Activated CD8-positive, alpha-beta memory T cell treated with anti-CD3 and anti-CD28 coated beads, Interleukin-2, amount 50 U/mL, for 1 hour (primary cell): ENCODE results near the gene RPL19.
A peak's percentile ranks its signal among the peaks of the same experiment; 100 is the strongest.

Experiments used
- DNase-seq: peaks from one replicate; pipeline ENCODE4 v3.0.0-alpha.2; 2020; ENCODE audit errors: extremely low read depth

RPL19 gene

DNA sequence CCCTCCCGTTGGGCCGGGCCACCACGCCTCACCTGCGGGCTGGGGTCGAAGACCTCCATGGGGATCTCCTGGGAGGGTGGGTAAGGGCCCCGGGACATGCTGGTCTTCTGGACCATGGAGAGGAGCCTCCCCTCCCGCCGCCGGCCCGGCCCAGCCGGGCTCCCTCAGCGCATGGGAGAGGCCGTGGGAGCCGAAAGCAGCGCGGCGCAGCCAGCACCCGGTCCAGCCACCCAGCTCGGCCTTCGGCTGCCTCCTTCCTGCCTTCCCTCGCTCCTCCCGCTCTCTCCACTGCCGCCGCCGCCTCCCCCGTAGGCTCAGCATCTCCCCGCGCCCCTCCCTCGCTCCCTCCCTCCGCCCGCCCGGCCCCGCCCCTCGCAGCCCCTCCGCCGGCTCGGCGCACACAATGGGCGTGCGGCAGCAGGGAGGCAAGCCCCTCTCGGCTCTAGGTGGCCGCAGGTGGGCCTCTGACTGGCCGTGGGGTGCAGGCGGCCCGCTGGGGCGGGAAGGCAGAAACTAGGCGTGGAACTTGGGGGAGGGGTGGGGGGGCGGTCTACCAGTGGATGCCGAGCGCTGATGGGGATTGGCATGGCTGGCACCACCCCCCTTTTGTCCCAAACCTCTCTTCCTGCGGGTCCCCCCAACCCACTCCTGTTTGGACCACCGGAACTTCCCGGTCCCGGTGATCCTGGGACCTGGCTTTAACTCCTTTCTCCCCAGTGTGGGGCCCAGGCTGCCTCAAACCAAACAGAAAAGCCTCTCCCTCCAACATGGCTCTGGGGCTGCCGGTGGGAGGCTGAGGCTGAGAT is 2.5 kb upstream of the RPL19 start, which contains the start of gene CACNB1:
Gene CACNB1, minus strand, starts transcription at position 290 of the 806 bp plus-strand sequence. Its CDS starts 174 bp downstream, at position 116.
- DNase-seq, result no peak

GRCh38 chr17:39198186-39198566 is 1.9 kb upstream of the RPL19 start:
- DNase-seq, result no peak

GRCh38 chr17:39199820-39200069 is 338 bp upstream of the RPL19 start:
- DNase-seq, result peak; percentile 85

DNA sequence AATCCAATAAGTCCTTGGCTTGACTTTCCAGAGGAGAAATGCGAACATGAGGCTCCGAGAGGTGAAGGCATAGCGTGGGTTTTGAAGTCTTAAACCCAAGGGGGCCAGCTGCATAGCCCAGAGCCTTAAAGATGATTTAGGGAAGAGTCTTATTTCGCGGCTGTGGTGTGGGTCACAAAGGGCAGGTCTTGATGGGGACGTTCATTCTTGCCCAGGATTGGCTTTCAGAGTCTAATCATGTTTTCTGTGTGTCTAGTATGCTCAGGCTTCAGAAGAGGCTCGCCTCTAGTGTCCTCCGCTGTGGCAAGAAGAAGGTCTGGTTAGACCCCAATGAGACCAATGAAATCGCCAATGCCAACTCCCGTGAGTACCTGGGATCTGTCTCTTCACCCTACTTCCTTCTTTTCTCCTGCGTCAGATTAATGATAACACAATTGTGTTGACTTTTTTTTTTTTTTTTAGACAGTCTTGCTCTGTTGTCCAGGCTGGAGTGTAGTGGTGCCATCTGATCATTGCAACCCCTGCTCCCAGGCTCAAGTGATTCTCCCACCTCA is 951 bp downstream of the RPL19 start:
- no peak for DNase-seq

DNA sequence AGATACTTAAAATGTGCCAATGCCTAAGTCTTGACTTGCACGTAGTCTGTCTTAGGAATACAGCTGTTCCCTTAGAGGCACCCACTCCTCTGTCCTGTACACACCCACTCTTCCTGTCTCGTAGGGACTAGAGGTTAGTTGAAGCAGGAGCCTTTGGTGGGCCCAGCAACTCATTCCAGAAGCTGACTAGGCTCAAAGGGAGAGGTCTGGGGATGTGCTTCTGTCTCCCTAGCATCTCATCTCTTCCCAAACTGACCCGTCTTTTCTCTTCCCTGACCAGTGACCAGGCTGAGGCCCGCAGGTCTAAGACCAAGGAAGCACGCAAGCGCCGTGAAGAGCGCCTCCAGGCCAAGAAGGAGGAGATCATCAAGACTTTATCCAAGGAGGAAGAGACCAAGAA is 4.2 kb downstream of the RPL19 start:
- DNase-seq, result no peak

DNA sequence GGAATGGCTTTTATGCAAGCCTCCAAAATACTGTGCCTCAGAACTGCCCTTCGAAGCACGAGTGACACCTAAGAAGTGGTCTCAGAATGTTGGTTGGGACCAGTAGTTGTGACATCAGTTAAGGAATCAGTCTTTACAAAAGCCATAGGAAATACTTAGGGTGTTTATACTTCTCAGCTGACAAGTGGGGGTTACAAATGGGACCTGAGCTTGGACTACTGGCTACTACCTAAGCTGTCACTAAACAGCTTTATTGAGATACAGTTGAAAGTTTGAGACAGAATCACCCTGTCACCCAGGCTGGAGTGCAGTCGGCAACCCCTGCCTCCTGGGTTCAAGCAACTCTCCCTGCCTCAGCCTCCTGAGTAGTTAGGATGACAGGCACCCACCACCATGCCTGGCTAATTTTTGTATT is 5.0 kb downstream of the RPL19 start:
- DNase-seq, result no peak

DNA sequence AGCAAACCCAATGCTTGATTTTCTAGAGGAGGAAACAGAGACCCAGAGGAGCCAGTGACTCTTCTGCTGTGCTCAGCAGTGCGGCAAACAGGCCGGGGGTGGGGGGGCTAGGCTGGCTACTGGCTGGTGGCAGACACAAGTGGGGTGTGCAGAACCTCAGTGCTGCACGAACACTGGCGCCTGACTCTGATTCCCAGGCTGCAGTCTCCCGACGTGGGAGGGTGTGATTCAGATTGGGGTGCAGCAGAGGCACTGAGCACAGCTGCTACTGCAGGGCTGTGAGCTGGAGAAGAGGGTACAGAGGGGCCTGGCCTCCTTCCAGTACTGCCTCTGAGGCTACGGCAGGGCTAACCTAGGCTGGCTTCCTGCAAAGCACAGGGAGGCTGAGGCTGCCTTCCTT is 8.1 kb downstream of the RPL19 start:
- no peak for DNase-seq

DNA sequence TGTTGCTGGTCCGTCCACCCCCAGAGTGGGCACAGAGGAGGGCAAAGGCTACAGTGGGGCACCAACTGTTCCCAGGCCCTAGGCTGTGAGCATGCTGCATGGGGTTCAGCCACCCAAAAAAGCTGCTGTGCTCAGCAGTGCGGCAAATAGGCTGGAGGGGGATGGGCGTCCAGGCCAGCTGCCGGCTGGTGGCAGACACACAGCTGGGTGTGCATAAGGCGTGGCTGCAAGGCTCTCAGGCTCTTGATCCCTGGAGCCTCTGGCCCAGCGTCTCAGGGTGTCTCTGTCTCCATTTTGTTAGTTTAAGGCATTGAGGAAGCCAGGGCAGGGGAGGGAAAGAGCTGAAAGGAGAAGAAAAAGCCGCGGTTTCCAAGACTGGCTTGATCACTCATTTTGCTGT is 8.8 kb downstream of the RPL19 start:
- no peak for DNase-seq

- peak; percentile 68 for DNase-seq
These were observed 9.4 kb downstream of the RPL19 start for GRCh38 chr17:39209317-39210092.

- DNase-seq, result no peak
These were observed 10.0 kb downstream of the RPL19 start for GRCh38 chr17:39210093-39210434.

DNA sequence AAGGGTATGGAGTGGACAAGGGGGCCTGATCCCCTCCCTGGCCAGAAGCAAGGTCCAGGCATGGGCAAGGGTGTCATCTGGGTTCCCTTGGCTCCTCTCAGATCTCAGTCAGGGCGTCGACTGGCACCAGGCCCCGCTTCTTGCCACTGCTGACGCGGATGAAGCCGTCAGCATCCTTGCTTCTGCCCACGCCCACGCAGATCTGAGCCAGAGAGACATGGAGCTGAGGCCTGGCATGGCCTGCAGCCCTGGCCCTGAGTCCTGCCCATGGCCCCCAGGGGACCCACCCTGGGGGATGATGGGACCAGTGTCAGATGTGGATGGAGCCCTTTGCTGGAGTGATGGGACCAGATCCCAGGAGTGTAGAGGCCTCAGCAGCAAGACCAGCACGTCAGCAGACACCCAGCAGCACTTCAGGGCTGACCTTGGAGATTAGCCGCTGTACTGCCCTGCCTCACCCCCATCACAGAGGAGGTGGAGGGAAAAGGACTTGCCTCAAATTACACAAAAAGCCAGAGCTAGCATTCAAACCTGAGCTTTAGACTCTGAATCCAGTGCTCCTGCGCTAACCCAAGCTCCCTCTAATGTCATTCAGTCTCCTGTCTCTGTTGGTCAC is 12.2 kb downstream of the RPL19 start:
- no peak for DNase-seq

DNA sequence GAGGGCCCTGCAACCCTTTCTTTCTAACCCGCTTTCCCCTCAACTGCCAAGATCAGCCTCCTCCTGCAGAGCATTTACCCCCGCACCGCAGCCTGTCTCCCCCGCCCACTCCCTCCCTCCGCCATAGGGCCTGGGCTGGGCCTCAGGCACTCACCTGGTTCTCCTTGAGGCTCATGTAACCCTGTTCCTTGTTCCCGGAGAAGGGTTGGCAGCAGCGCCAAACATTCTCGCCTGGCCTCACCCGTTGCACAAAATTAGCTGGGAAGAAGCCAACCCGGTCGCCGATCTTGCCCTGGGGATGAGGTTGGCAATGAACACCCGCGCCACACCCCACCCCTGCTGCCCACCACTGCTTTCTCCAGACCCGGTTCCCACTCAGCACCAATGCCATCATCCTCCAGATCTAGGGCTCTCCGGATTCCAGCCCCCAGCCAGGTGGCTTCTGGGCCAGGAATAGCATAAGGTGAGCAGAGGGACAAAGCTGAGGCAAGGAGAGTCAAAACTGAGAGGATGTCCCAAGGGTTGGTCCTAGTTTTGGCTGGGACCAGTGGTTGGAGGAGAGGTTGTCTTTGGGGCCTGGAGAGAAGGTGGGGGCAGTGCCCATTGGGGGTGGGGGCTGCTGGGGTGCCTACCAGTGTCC is 12.9 kb downstream of the RPL19 start:
- DNase-seq, result no peak

- no peak for DNase-seq
These were observed 13.8 kb downstream of the RPL19 start for GRCh38 chr17:39213852-39214251.

- DNase-seq, result no peak
These were observed 17.8 kb downstream of the RPL19 start for GRCh38 chr17:39217734-39218369.

DNA sequence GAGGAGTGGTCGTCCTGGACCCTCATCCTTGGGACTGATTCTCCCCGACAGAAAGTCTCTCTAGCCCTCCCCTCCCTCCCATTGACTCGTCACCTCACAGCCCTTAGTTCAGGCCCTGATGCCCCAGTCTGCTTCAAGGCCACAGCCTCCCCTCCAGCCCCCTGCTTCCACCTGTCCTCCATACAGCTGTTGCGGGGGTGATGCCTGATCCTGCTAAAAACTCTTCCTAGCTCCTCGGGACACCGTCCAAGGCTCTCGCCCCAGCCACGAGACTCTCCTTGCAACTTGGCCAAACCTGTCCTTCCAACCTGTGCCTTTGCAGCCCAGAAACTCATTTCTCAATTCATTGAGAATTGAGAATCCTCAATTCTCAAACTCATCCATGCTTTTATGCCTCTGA is 18.8 kb downstream of the RPL19 start:
- DNase-seq, result no peak

DNA sequence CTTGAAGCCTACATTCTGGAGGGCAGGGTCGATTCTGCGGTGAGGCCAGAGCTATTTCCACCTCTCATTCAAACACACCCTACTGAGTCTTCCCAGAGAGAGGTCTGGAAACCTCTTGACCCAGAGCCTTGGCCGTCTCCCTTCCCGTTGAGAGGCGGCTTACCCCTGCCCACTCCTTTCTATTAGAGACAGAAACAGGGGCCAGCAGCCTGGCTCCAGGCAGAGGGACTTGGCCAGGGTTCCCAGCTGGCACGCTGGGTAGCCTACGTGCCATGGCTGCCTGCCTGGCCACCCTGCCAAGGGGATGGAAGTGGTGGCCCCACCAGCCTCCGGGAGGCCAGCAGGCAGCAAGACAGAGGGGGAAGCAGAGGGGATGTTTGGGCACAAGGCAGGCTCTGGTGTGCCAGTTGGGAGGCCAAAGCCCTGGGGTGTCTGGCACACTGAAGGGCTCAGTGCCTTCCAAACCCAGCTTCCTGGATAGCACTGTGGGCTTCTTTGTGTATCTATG is 19.6 kb downstream of the RPL19 start:
- DNase-seq, result no peak

DNA sequence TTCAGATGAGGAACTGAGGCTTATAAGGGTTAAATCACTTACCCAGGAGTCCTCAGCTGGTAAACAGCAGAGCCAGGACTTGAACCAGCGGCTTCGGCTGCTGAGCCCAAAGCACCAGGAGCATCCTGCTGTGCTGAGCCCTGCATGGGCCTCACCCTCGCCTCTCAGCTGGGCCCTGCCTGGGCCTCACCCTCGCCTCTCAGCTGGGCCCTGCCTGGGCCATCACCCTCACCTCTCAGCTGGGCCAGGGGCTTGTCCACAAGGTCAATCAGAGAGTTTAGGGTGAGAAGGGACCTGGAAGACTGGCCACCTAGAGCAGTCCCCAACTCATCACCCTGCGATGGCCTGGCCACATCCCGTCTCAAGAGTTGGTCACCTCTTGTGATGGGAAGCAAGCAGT is 21.5 kb downstream of the RPL19 start:
- no peak for DNase-seq

DNA sequence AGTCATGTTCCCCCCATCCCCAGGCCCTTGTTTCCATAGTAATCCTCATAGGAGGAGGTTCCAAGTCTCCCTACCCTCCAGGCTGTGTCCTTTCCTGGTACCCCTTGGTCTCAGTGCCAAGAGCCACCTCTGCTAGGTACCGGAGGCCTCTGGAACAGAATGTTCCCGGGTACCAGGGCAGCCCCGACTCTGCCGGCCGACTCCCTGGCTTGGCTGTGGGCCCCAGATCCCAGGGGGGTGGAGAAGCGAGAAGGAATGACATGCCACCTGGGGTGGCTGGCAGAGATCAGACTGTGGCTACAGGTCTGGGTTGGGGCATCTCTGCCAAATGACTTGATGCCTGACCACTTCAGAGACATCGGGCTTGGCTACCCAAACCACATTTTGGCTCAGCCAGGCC is 22.1 kb downstream of the RPL19 start:
- DNase-seq, result no peak

- no peak for DNase-seq
These were observed 23.1 kb downstream of the RPL19 start for GRCh38 chr17:39222866-39223834.
